ENCODE data around the gene ASTN2. TPM values are rescaled to one million over a fixed set of nuclear protein-coding genes. Genes with fewer than 3 reads are reported as not detected.

ASTN2 gene
- total and polyA plus RNA-seq, 9 of the 15 experiments (the other 6 are each of a cell fraction or from before 2014, with no cell fraction given): 0.56 to 3.5 (median 1.9) TPM

DNA sequence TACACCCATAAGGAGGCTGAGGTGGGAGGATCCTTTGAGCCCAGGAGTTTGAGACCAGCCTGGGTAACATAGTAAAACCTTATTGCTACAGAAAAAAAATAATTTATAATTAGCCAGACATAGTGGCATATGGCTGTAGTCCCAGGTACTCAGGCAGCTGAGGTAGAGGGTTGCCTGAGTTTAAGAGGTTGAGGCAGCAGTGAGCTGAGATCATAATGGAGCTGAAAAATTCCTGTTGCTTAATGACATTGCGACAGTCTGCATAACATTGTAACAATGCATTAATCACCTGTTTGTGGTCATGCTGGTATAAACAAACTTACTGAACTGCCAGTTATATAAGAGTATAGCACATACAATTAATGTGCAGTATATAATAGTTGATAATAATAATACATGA, 513.6 kb downstream of the ASTN2 start:
- Histone ChIP-seq H3K79me2 (ENCODE audit: control insufficient read depth, insufficient read depth, low read length) (no peaks in the 10 kb centered on the region), H3K27ac (ENCODE audit: extremely low read depth, low read depth, low read length) (no peak overlapping the region), H3K4me1 (replicated peaks in 1 of 2; ENCODE audit: control insufficient read depth in 2 of 2, insufficient read depth in 2 of 2, low read length in 2 of 2) (no peaks in the 10 kb centered on the region), H3K9me3 (replicated peaks; ENCODE audit: control insufficient read depth, insufficient read depth, low read depth, low read length) (no peaks in the 10 kb centered on the region), H3K4me3 (no peak overlapping the region), H2AFZ (ENCODE audit: low read depth, low read length) (no peak overlapping the region), H3K9me1 (ENCODE audit: control insufficient read depth, insufficient read depth, low read length) (no peaks in the 10 kb centered on the region), H4K20me1 (replicated peaks; ENCODE audit: control insufficient read depth, insufficient read depth, low read length) (no peaks in the 10 kb centered on the region), H3K27me3 (ENCODE audit: control insufficient read depth in 2 of 2, insufficient read depth in 2 of 2, low read length in 2 of 2) (no peaks in the 10 kb centered on the region), H3K36me3 (ENCODE audit: control insufficient read depth, insufficient read depth, low read length) (no peaks in the 10 kb centered on the region), H3K9ac (ENCODE audit: insufficient read depth in 1 of 2, low read depth in 2 of 2, low read length in 2 of 2) (no peak overlapping the region), H3K4me2 (ENCODE audit: insufficient read depth, low read length) (no peak overlapping the region)
- ATAC-seq (no peak), DNase-seq (ENCODE audit: extremely low read depth in 1 of 4, low spot score in 3 of 4) (no peak), FAIRE-seq (no peak)
- WGBS (ENCODE audit: insufficient coverage, low coverage, missing lambda C conversion rate): 0% methylated on average over 1 of the region's 1 CpG
- BruUV-seq (replicated peaks): no TSS peak
- intact Hi-C loops (cut with micrococcal nuclease) (no loop called here), in situ Hi-C loops (cut with MboI) (no loop called here)
- TF ChIP-seq ZEB2 (IDR thresholded peaks at IDR 0.05) (no peak), ARID1B (IDR thresholded peaks at IDR 0.05) (no peak), ETS2 (tag; IDR thresholded peaks at IDR 0.05; ENCODE audit: borderline replicate concordance, poor library complexity, severe bottlenecking) (no peak), RUNX1 (IDR thresholded peaks at IDR 0.05; ENCODE audit: low read depth) (no peak), TFAM (CRISPR knock-in tag; conservative IDR thresholded peaks at IDR 0.05) (no peak), SNRNP70 (optimal IDR thresholded peaks at IDR 0.05; ENCODE audit: low read depth, low read length) (no peak), NR3C1 (CRISPR knock-in tag; IDR thresholded peaks at IDR 0.05) (no peak), HMG20A (CRISPR knock-in tag; conservative IDR thresholded peaks at IDR 0.05) (no peak)
- TF ChIP-seq, protein P1, sequence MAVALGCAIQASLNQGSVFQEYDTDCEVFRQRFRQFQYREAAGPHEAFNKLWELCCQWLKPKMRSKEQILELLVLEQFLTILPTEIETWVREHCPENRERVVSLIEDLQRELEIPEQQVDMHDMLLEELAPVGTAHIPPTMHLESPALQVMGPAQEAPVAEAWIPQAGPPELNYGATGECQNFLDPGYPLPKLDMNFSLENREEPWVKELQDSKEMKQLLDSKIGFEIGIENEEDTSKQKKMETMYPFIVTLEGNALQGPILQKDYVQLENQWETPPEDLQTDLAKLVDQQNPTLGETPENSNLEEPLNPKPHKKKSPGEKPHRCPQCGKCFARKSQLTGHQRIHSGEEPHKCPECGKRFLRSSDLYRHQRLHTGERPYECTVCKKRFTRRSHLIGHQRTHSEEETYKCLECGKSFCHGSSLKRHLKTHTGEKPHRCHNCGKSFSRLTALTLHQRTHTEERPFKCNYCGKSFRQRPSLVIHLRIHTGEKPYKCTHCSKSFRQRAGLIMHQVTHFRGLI (CRISPR knock-in tag; IDR thresholded peaks at IDR 0.05): no peak
- TF ChIP-seq, protein P2, sequence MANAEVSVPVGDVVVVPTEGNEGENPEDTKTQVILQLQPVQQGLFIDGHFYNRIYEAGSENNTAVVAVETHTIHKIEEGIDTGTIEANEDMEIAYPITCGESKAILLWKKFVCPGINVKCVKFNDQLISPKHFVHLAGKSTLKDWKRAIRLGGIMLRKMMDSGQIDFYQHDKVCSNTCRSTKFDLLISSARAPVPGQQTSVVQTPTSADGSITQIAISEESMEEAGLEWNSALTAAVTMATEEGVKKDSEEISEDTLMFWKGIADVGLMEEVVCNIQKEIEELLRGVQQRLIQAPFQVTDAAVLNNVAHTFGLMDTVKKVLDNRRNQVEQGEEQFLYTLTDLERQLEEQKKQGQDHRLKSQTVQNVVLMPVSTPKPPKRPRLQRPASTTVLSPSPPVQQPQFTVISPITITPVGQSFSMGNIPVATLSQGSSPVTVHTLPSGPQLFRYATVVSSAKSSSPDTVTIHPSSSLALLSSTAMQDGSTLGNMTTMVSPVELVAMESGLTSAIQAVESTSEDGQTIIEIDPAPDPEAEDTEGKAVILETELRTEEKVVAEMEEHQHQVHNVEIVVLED (CRISPR knock-in tag; IDR thresholded peaks at IDR 0.05): no peak
- POLR2A ChIA-PET: no interaction called here
- CTCF ChIA-PET (ENCODE audit: low intra/inter-chr PET ratio): no interaction called here

Data from K562 (cell line).